Fibroblast of lung (primary cell): ENCODE results near the gene DLK2. TPM values are rescaled to one million over a fixed set of nuclear protein-coding genes. Genes with fewer than 3 reads are reported as not detected.

Source experiments
- DNase-seq, 2 donors: peaks; one replicate each; pipeline versions ENCODE4 v3.0.0 to v3.0.0-alpha.2; 2010; ENCODE audit warnings: low read depth in 2 of 2
- H2AFZ ChIP-seq: 2 replicates; pipeline ENCODE4 v1.5.1; 2012; ENCODE audit warnings: low read length, control low read depth, inconsistent platforms
- H3K27ac ChIP-seq: 2 replicates; pipeline ENCODE4 v1.5.1; 2011; ENCODE audit warnings: low read length, control low read depth; ENCODE audit not compliant: insufficient read depth
- H3K27me3 ChIP-seq: 2 replicates; pipeline ENCODE4 v1.5.1; 2011; ENCODE audit warnings: mild to moderate bottlenecking, low read length; ENCODE audit not compliant: control insufficient read depth, insufficient read depth
- H3K36me3 ChIP-seq: 2 replicates; pipeline ENCODE4 v1.5.1; 2011; ENCODE audit warnings: low read length; ENCODE audit not compliant: control insufficient read depth, insufficient read depth
- H3K4me1 ChIP-seq: 2 replicates; pipeline ENCODE4 v1.5.1; 2011; ENCODE audit warnings: low read length; ENCODE audit not compliant: control insufficient read depth, insufficient read depth; ENCODE audit errors: extremely low read depth
- H3K4me2 ChIP-seq: 2 replicates; pipeline ENCODE4 v1.5.1; 2011; ENCODE audit warnings: low read length, control low read depth; ENCODE audit not compliant: insufficient read depth; ENCODE audit errors: extremely low read depth
- H3K4me3 ChIP-seq, 4 experiments: fragments of 200-600 bp in 1 of 4; sonication (generic) in 1 of 4; replicated peaks in 1 of 4; 2 replicates each; pipeline ENCODE4 v1.5.1; 2011 to 2016; ENCODE audit warnings: low read length in 4 of 4, low read depth in 3 of 4, mild to moderate bottlenecking in 3 of 4, control low read depth in 2 of 4, inconsistent platforms in 1 of 4, mixed read lengths in 1 of 4; ENCODE audit not compliant: insufficient read depth in 1 of 4; ENCODE audit errors: control extremely low read depth in 1 of 4
- H3K79me2 ChIP-seq: 2 replicates; pipeline ENCODE4 v1.5.1; 2012; ENCODE audit warnings: mild to moderate bottlenecking, low read length, inconsistent platforms; ENCODE audit not compliant: control insufficient read depth, insufficient read depth
- H3K9ac ChIP-seq: 2 replicates; pipeline ENCODE4 v1.5.1; 2011; ENCODE audit warnings: mild to moderate bottlenecking, low read length, control low read depth; ENCODE audit not compliant: insufficient read depth
- H3K9me3 ChIP-seq: 2 replicates; pipeline ENCODE4 v1.5.1; 2012; ENCODE audit warnings: low read depth, low read length; ENCODE audit not compliant: control insufficient read depth, insufficient read depth
- H4K20me1 ChIP-seq: 2 replicates; pipeline ENCODE4 v1.5.1; 2011; ENCODE audit warnings: low read length; ENCODE audit not compliant: control insufficient read depth, insufficient read depth; ENCODE audit errors: extremely low read depth
- EZH2 ChIP-seq: IDR thresholded peaks from 2 replicates; pipeline ENCODE4 v1.5.1; 2012; ENCODE audit warnings: low read length, control low read depth, mild to moderate bottlenecking; ENCODE audit errors: missing control alignments
- polyA plus RNA-seq, 2 donors: library from polyadenylated mRNA; depleted of rRNA in 1 of 2; stranded (reverse) in 1 of 2; unstranded in 1 of 2; fragments of >200 nt; gene quantifications; 2 replicates each; pipeline ENCODE4 v1.2.1, GENCODE V29; 2011 to 2012; ENCODE audit warnings: missing spikeins in 1 of 2
- total RNA-seq: library from RNA; depleted of rRNA; stranded (reverse); fragments of >200 nt; gene quantifications from 2 replicates; pipeline ENCODE4 v1.2.1, GENCODE V29; 2014
- TF ChIP-seq, protein P1 (sequence below), 2 donors: IDR thresholded peaks in 1 of 2; conservative IDR thresholded peaks in 1 of 2; 1 replicate in 1 of 2; 2 replicates in 1 of 2; pipeline ENCODE4 v1.5.1; 2011 to 2012; ENCODE audit warnings: low read length in 2 of 2, control low read depth in 1 of 2, inconsistent platforms in 1 of 2, low read depth in 1 of 2, mild to moderate bottlenecking in 1 of 2

The DLK2 gene
- total and polyA plus RNA-seq, 2 donors (not counting 1 experiment from before 2014, with no cell fraction given), result 0.17 to 0.23 TPM

- Histone ChIP-seq H3K36me3 (peaks cover 2% of the 10 kb centered on the region), H3K79me2 (peaks cover 23% of the 10 kb centered on the region), H3K27ac (peak overlapping the region; percentile 73), H3K9me3 (no peaks in the 10 kb centered on the region), H3K4me1 (peaks cover 12% of the 10 kb centered on the region), H3K9ac (peak overlapping the region; percentile 77), H2AFZ (peak overlapping the region; percentile 61), H3K27me3 (no peaks in the 10 kb centered on the region), H3K4me3 (peak overlapping the region; percentile 73 to 80 (median 76)), H4K20me1 (no peaks in the 10 kb centered on the region), H3K4me2 (peak overlapping the region; percentile 100)
- no peak for DNase-seq
- no peak for TF ChIP-seq EZH2
- TF ChIP-seq, protein P1, sequence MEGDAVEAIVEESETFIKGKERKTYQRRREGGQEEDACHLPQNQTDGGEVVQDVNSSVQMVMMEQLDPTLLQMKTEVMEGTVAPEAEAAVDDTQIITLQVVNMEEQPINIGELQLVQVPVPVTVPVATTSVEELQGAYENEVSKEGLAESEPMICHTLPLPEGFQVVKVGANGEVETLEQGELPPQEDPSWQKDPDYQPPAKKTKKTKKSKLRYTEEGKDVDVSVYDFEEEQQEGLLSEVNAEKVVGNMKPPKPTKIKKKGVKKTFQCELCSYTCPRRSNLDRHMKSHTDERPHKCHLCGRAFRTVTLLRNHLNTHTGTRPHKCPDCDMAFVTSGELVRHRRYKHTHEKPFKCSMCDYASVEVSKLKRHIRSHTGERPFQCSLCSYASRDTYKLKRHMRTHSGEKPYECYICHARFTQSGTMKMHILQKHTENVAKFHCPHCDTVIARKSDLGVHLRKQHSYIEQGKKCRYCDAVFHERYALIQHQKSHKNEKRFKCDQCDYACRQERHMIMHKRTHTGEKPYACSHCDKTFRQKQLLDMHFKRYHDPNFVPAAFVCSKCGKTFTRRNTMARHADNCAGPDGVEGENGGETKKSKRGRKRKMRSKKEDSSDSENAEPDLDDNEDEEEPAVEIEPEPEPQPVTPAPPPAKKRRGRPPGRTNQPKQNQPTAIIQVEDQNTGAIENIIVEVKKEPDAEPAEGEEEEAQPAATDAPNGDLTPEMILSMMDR (conservative IDR thresholded peaks at IDR 0.05 in 1 of 2, IDR thresholded peaks at IDR 0.05 in 1 of 2; ENCODE audit: low read depth in 1 of 2, low read length in 2 of 2), result no peak
These were observed 22.6 kb upstream of the DLK2 start for GRCh38 chr6:43478008-43478372.

- Histone ChIP-seq H3K27me3 (no peaks in the 10 kb centered on the region), H2AFZ (peak within 1 kb of the TSS; percentile 79), H3K9me3 (no peaks in the 10 kb centered on the region), H3K4me2 (peak within 1 kb of the TSS; percentile 100), H3K79me2 (peaks cover 23% of the 10 kb centered on the region), H3K4me3 (peak within 1 kb of the TSS; percentile 73 to 80 (median 76)), H3K4me1 (peaks cover 12% of the 10 kb centered on the region), H3K36me3 (peaks cover 2% of the 10 kb centered on the region), H3K9ac (peak within 1 kb of the TSS; percentile 77), H4K20me1 (no peaks in the 10 kb centered on the region), H3K27ac (peak within 1 kb of the TSS; percentile 73)
- DNase-seq, result peak; percentile 77 to 85
- TF ChIP-seq EZH2, result no peak
- TF ChIP-seq, protein P1 (conservative IDR thresholded peaks at IDR 0.05 in 1 of 2, IDR thresholded peaks at IDR 0.05 in 1 of 2; ENCODE audit: low read depth in 1 of 2, low read length in 2 of 2), result no peak
These were observed 22.1 kb upstream of the DLK2 start, which contains the start of gene TJAP1 for GRCh38 chr6:43477235-43478007. Gene TJAP1 (plus strand): TSS chr6:43477570. CDS start chr6:43499002, 21,432 bp downstream.

DNA sequence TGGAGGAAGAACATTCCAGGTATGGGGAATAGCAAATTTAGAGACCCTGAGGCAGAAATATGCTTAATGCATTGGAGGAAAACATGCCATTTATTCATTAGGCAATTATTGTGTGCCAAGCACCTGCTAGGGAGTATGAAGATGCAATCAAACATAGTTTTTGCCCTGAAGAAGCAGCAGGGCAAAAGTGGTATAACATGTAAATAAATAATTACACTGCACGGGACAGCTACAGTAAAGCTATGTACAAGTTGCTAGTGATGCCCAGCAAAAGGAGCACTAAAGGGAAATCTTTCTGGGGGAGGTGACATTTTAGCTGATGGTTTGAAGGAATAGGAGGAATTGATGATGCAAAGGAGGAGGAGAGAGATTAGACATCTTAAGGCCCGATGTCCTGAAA lies 21.4 kb upstream of the DLK2 start:
- H3K27ac ChIP-seq, result peak overlapping the region; percentile 1
- H3K4me1 ChIP-seq, result peaks cover 12% of the 10 kb centered on the region
- no peak for DNase-seq
- peaks cover 20% of the 10 kb centered on the region for H3K79me2 ChIP-seq
- peak overlapping the region; percentile 83 for H3K4me2 ChIP-seq
- H3K4me3 ChIP-seq, result peak overlapping the region; percentile 42 to 80 (median 74)
- H4K20me1 ChIP-seq, result no peaks in the 10 kb centered on the region
- no peak overlapping the region for H3K9ac ChIP-seq
- peak overlapping the region; percentile 79 for H2AFZ ChIP-seq
- TF ChIP-seq, protein P1 (conservative IDR thresholded peaks at IDR 0.05 in 1 of 2, IDR thresholded peaks at IDR 0.05 in 1 of 2; ENCODE audit: low read depth in 1 of 2, low read length in 2 of 2), result no peak
- TF ChIP-seq EZH2, result no peak
- H3K36me3 ChIP-seq, result peaks cover 2% of the 10 kb centered on the region
- H3K27me3 ChIP-seq, result no peaks in the 10 kb centered on the region
- no peaks in the 10 kb centered on the region for H3K9me3 ChIP-seq
